CMK (cell line): ENCODE data around the gene SEMA5A.

Experiments
- DNase-seq: peaks from one replicate; pipeline ENCODE4 v3.0.0-alpha.2; 2010; ENCODE audit warnings: low read depth

The SEMA5A gene

GRCh38 chr5:9009931-9010651 is 535.8 kb downstream of the SEMA5A start:
- no peak for DNase-seq

GRCh38 chr5:8997542-8998070 is 548.3 kb downstream of the SEMA5A start:
- no peak for DNase-seq

DNA sequence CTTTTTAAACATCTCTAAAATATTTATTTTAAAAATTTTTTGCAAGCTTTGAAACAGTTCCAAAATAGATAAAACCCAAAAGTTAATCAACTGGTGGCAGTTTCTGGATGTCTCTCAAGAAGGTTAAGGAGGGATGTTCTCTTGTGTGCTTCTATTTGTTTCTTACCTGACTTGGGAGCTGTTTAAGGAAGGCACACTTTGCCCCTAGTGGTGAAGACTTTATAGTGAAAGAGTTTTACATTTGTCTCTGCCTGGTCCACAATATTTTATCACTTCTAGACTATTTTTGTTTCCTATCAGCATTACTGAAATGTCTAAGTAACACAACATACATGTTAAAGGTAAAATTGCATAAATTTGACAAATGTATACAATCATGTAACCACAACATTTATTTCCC is 552.8 kb downstream of the SEMA5A start:
- DNase-seq, result peak; percentile 3
